ENCODE data around the gene ZNRF4.

GRCh38 chr19:5495792-5496191, 40.6 kb downstream of the ZNRF4 start:
- TF ChIP-seq FOXP4 (CRISPR knock-in tag; IDR thresholded peaks at IDR 0.05), result no peak
- no peak for TF ChIP-seq CREM (CRISPR knock-in tag; IDR thresholded peaks at IDR 0.05)
- no peak for TF ChIP-seq CTCF (IDR thresholded peaks at IDR 0.05)

Measured in WTC11 (cell line).